NCI-H2196 treated with DMSO at 0.1 percent for 48 hours (cell line): ENCODE measurements around the gene ADGRG1.

Experiments
- DNase-seq: peaks from one replicate; lab custom pipeline; 2025; ENCODE audit not compliant: unreplicated experiment; lab: John Stamatoyannopoulos, UW

ADGRG1 gene

DNA sequence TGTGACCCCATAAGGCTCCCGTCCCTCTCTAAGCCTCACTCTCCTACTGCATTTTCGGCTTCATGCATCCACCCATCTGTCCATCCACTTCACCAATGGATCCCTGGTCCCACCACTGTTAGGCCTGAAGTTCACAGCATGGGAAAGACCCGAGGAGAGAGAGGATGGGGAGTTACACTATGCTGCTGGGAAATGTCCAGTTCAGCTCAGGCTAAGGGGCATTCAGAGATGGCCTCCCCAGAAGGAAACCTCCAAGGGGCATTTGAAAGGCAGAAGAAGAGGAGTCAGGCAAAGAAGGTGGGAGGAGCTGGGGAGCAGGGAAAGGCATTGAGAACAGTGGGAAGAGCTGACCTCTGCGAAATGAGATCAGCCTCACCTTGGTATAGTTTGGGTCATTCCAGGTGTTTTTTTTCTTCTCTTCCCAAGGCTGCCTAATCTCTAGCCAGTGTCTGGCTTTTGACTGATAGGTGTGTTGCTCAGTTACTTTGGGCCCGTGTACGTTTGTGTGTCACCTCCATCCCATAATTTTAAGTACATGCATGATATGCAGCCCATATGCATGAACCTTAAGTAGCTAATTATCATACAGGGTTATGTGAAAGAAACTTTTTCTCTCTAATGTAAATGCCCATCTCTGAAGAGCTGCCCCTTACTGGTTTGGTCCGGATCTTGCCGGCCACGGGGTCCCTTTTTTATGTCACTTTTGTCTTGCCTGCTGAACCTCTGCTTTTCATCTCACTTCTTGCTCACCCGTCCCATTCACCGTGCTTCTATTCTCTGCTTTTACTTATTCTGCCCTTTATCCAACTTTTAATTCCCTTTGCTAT lies 54.6 kb downstream of the ADGRG1 start:
- no peak for DNase-seq

DNA sequence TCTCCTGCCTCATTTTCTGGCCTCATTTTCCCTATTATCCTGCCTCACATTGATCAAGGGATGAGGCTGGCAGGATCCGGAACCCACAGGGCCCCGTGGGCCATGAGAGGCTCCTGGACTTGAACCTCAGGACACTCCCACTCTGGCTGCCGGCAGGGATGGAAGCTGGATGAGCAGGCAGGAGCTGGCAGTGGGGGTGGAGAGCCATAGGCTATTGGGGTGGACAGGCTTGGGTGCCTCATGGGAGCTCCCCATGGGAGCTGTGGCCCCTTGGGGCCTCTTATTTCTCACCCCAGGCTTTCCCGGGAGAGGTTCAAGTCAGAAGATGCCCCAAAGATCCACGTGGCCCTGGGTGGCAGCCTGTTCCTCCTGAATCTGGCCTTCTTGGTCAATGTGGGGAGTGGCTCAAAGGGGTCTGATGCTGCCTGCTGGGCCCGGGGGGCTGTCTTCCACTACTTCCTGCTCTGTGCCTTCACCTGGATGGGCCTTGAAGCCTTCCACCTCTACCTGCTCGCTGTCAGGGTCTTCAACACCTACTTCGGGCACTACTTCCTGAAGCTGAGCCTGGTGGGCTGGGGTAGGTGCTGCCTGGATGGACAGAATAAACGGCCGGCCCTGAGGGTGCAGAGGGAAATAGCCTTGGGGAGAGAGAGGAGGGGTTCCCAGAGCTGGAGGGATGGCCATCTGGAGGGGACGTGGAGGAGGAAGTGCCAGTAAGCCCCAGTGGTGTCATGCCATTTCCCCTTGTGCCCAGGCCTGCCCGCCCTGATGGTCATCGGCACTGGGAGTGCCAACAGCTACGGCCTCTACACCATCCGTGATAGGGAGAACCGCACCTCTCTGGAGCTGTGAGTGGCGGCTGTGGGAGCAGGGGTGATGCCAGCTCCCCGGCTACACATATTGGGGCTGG lies 55.5 kb downstream of the ADGRG1 start:
- no peak for DNase-seq

- no peak for DNase-seq
Observed at GRCh38 chr16:57684626-57685358, 56.4 kb downstream of the ADGRG1 start.

DNA sequence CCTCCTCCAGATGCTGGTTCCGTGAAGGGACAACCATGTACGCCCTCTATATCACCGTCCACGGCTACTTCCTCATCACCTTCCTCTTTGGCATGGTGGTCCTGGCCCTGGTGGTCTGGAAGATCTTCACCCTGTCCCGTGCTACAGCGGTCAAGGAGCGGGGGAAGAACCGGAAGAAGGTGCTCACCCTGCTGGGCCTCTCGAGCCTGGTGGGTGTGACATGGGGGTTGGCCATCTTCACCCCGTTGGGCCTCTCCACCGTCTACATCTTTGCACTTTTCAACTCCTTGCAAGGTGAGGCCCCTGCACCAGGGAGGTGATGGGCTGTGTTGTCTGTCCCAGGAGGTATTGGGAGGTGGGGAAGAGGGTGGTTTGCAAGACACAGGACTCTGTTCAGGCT lies 57.2 kb downstream of the ADGRG1 start:
- no peak for DNase-seq

DNA sequence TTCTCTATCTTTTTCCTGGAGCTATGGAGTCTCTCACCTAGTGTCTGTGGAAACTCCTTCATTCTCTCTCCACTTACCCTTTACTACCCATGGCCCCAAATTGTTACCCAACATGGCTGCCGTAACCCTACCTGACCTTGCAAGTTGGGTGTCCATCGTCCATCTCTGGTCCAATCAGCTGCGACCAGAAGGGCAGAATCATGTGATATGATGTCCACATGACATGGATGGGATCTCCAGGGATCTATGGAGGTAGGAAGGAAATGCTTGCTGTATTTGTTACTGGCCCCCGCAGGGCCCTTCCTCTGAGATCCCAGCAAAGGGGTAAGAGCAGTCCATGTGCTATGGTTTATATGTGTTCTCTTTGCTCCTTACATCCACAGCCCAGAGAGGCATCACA lies 58.1 kb downstream of the ADGRG1 start:
- no peak for DNase-seq

DNA sequence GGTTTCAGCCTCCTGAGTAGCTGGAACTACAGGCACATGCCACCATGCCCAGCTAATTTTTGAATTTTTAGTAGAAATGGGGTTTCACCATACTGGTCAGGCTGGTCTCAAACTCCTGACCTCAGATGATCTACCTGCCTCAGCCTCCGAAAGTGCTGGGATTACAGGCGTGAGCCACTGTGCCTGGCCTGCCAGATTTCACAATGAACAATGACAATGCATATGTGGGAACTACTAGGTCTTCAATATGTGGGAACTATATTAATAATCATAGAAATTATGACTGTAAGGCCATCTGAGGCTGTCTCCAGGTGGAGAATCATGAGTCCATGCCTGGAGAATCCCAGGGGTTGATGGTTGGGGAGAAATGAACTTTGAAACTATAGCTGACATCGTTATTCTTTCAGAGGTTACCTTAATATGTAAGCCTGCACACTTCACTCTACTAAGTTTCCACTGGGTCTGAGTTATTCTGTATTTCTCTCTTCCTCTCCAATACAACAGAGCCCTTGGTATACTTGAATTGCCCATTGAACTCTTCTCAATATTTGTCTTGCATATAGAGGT lies 59.0 kb downstream of the ADGRG1 start:
- DNase-seq: no peak

GRCh38 chr16:57688487-57688986 lies 60.1 kb downstream of the ADGRG1 start:
- no peak for DNase-seq

- no peak for DNase-seq
Observed at GRCh38 chr16:57688987-57689761, 60.7 kb downstream of the ADGRG1 start.

- no peak for DNase-seq
Observed at GRCh38 chr16:57689762-57690558, 61.5 kb downstream of the ADGRG1 start.

- DNase-seq: no peak
Observed at GRCh38 chr16:57690782-57691471, 62.5 kb downstream of the ADGRG1 start.

DNA sequence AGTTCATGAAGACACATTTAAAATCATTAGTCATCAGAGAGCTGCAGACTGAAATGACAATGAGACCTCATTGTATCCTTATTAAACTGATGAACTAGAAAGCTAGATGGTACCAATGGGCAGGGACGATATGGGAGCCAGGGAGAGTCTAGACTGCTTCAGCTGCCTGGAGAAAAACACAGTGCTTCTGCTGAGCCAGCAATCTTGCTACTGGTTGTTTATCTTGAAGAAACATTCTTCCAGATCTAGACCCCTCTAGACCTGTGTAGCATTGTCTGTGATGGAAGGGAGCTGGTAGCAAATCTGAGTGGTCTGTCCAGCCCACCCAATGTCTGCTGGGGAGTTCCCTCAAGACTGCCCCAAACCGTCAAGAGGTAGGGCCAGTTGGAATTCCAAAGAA lies 64.2 kb downstream of the ADGRG1 start:
- no peak for DNase-seq

GRCh38 chr16:57693550-57693949 lies 65.1 kb downstream of the ADGRG1 start:
- DNase-seq: no peak

GRCh38 chr16:57694231-57694724 lies 65.8 kb downstream of the ADGRG1 start:
- DNase-seq: no peak

- DNase-seq: peak; percentile 10
Observed at GRCh38 chr16:57694725-57695679, 66.6 kb downstream of the ADGRG1 start, which contains the start of gene DRC7. Gene DRC7, plus strand, starts transcription at chr16:57694806. Its CDS starts 3,144 bp downstream, at chr16:57697950.

- DNase-seq: no peak
Observed at GRCh38 chr16:57695680-57696069, 67.2 kb downstream of the ADGRG1 start.

- no peak for DNase-seq
Observed at GRCh38 chr16:57696240-57696639, 67.8 kb downstream of the ADGRG1 start.

DNA sequence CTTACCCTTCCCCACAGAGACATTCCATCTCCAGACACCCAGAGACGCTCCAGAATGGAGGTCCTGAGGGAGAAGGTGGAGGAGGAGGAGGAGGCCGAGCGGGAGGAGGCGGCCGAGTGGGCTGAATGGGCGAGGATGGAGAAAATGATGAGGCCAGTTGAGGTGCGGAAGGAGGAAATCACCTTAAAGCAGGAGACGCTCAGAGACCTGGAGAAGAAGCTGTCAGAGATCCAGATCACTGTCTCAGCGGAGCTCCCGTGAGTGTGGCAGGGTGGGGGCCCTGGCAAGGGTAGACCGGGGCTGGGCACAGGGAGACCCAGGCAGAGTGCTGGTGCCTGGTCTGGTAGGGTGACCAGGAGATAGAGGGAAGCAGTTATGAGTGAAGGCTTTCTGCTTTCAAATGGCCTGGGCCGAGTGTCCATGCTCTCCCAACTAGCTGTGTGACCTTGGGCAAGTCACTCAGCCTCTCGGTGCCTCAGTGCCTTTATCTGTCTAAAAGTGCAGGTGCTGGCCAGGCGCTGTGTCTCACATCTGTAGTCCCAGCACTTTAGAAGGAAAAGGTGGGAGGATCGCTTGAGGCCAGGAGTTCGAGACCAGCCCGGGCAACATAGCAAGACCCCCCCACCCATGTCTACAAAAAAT lies 69.6 kb downstream of the ADGRG1 start:
- no peak for DNase-seq
